ENCODE data around the gene TMEM156. TPM values are rescaled to one million over a fixed set of nuclear protein-coding genes. Genes with fewer than 3 reads are reported as not detected.
"Not testable (repeated sequence)": the region's sequence is repeated elsewhere in the genome, so short reads cannot be mapped to it uniquely, and the experiment has no call there.

Gene TMEM156
- total and polyA plus RNA-seq, 5 donors: 0.12 to 0.14 TPM; not detected in 3

DNA sequence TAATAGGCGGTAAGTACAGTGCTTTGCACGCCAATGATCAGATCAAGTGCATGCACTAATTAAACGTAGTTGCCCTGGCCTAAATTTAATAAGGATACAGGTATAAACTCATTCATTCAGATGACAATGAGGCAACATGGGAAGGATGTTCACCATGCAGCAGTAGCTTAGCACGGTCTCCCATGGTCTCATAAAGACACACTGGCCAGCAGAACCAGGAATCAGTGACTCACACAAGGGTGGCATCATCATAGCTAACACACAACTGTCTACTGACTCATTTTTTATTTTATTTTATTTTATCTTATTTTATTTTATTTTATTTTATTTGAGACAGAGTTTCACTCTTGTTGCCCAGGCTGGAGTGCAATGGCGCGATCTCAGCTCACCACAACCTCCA, 42.7 kb downstream of the TMEM156 start:
- ATAC-seq (no peak), DNase-seq (no peak)
- H3K4me3 ChIP-seq (ENCODE audit: low read length): no peak overlapping the region
- H3K27me3 ChIP-seq (ENCODE audit: control insufficient read depth, insufficient read depth): no peaks in the 10 kb centered on the region
- no peaks in the 10 kb centered on the region for H3K4me1 ChIP-seq (ENCODE audit: control insufficient read depth, insufficient read depth, low read length)
- no peak overlapping the region for H3K27ac ChIP-seq (ENCODE audit: low read length)
- intact Hi-C loops (cut with DNase I): no loop called here
- no peaks in the 10 kb centered on the region for H3K9me3 ChIP-seq (ENCODE audit: control insufficient read depth, low read length)
- WGBS: 94% methylated on average over 6 of the region's 6 CpGs

DNA sequence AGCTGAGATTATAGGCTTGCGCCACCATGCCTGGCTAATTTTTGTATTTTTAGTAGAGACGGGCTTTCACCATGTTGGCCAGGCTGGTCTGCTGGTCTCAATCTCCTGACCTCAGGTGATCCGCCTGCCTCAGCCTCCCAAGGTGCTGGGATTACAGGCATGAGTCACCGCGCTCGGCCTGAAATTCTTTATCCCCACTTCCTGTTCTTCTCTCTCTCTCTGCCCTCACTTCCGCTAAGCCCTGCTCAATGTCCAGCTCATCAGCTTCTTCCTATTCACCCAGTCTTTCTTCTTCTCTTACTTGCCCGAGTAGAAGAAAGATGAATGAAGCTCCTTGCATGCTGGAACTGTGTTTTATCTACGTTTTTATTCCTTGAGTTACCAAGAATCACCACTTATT, 43.9 kb downstream of the TMEM156 start:
- H3K9me3 ChIP-seq (ENCODE audit: control insufficient read depth, low read length); H3K4me1 ChIP-seq (ENCODE audit: control insufficient read depth, insufficient read depth, low read length); intact Hi-C loops (cut with DNase I); H3K27me3 ChIP-seq (ENCODE audit: control insufficient read depth, insufficient read depth); H3K27ac ChIP-seq (ENCODE audit: low read length); H3K4me3 ChIP-seq (ENCODE audit: low read length); DNase-seq; ATAC-seq: not testable (repeated sequence)
- WGBS: 89% methylated on average over 9 of the region's 9 CpGs

DNA sequence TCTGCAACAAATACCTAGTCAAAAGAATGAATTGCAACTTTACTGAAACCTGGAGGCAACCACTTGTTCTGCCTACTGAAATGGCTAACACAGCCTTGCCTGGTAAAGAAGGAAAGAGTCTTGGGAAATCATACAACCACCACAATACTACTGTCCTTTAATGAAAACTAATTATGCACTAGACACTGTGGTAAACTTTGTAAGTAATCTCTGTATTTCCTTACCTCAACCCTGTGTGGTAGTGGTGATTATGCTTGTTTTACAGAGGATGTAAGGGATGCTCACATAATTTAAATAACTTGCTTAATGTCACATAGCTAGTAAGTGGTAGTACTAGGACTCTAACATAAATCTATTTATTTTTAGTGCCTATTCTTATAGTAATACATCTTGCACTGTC, 44.7 kb downstream of the TMEM156 start:
- DNase-seq (no peak), ATAC-seq (no peak)
- intact Hi-C loops (cut with DNase I): no loop called here
- no peaks in the 10 kb centered on the region for H3K4me1 ChIP-seq (ENCODE audit: control insufficient read depth, insufficient read depth, low read length)
- no peak overlapping the region for H3K4me3 ChIP-seq (ENCODE audit: low read length)
- H3K27ac ChIP-seq (ENCODE audit: low read length): no peak overlapping the region
- H3K27me3 ChIP-seq (ENCODE audit: control insufficient read depth, insufficient read depth): no peaks in the 10 kb centered on the region
- H3K9me3 ChIP-seq (ENCODE audit: control insufficient read depth, low read length): no peaks in the 10 kb centered on the region

DNA sequence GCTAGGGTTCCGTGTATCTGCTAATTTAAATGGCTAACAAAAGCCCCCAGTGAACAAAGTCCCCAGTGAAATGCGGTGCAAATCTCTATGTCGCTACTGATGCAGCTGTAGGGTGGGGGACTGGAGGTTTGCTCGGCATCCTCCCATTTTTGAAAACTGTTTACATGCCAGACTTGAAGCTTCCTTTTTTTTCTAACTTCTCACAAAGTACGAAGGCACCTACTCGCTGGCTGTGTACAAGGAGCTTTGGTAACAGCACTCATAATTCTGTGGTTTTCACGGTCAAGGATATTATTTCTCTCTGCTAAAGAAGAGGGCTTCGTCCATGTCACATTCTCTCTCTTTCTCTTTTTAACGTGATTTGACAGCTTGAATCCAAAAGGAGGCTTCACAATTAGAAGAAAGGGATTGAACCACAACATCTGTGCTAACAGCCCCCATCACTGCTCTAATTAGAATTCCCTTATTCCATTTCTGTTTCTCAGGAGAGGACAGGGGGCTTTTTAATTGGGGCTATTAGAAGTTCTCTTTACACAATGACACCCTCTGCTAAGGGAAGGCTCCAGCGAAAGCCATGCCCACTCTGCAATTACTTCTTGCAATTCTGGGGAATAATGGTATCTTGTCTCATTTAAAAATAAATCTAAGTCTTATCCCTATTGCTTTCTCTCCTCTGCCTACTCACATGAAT, 46.7 kb downstream of the TMEM156 start:
- no peak for DNase-seq
- H3K27me3 ChIP-seq (ENCODE audit: control insufficient read depth, insufficient read depth): no peaks in the 10 kb centered on the region
- intact Hi-C loops (cut with DNase I): no loop called here
- H3K27ac ChIP-seq (ENCODE audit: low read length): no peak overlapping the region
- WGBS: 77% methylated on average over 10 of the region's 10 CpGs
- no peaks in the 10 kb centered on the region for H3K4me1 ChIP-seq (ENCODE audit: control insufficient read depth, insufficient read depth, low read length)
- no peaks in the 10 kb centered on the region for H3K9me3 ChIP-seq (ENCODE audit: control insufficient read depth, low read length)
- ATAC-seq: no peak
- no peak overlapping the region for H3K4me3 ChIP-seq (ENCODE audit: low read length)

DNA sequence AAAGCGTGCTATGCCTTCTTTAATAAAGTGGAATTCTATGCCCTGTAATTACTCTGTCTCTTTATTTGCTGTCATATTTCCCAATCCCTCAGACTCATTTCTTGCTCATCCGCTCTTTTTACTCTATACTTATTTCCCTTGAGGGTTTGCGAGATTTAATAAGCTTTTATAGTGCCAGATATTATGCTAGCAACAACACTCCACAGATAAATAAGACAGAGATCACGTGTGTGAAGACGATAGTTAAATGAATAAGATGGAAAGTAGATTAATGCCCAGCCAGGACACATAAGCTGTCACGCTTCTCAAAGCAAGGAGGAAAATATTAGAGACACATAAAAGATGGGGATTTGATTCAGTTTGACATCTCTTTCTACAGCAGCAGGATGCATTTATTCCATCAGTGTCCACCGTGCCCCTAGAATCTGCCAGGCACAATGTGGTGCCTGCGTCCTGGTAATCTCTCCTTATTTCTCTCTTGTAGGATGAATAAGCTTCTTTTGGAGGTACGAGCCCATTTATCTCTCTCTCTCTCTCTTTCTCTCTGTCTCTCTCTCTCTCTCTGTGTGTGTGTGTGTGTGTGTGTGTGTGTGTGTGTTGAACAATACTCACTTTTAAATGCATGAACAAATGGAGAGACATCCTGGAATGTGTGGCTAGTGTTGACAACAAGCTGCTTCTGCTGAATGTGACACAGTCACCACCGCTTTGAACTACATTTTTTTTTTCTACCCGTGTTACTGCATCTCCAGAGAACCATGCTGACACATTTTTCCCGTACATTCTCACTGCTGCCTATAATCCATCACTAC, 48.2 kb downstream of the TMEM156 start:
- Histone ChIP-seq H3K4me1 (ENCODE audit: control insufficient read depth, insufficient read depth, low read length) (no peaks in the 10 kb centered on the region), H3K4me3 (ENCODE audit: low read length) (no peak overlapping the region), H3K9me3 (ENCODE audit: control insufficient read depth, low read length) (no peaks in the 10 kb centered on the region), H3K27ac (ENCODE audit: low read length) (no peak overlapping the region), H3K27me3 (ENCODE audit: control insufficient read depth, insufficient read depth) (no peaks in the 10 kb centered on the region)
- intact Hi-C loops (cut with DNase I): no loop called here
- no peak for ATAC-seq
- 53% methylated on average over 12 of the region's 12 CpGs for WGBS
- DNase-seq: no peak

DNA sequence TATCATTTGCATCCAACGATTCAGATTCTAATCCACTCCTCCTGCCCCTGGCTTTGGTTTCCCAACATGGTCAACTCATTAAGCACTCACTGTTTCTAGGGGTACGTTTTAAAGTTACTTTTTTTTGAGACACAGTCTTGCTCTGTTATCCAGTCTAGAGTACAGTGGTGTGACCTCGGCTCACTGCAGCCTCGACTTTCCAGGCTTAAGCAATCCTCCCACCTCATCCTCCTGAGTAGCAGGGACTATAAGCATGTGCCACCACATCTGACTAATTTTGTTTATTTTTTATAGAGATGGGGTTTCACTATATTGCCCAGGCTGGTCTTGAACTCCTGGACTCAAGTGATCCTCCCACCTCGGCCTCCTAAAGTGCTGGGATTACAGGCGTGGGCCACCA, 48.9 kb downstream of the TMEM156 start:
- no peak overlapping the region for H3K4me3 ChIP-seq (ENCODE audit: low read length)
- WGBS: 87% methylated on average over 6 of the region's 6 CpGs
- intact Hi-C loops (cut with DNase I): no loop called here
- DNase-seq (no peak), ATAC-seq (no peak)
- H3K9me3 ChIP-seq (ENCODE audit: control insufficient read depth, low read length): no peaks in the 10 kb centered on the region
- H3K4me1 ChIP-seq (ENCODE audit: control insufficient read depth, insufficient read depth, low read length): no peaks in the 10 kb centered on the region
- no peak overlapping the region for H3K27ac ChIP-seq (ENCODE audit: low read length)
- no peaks in the 10 kb centered on the region for H3K27me3 ChIP-seq (ENCODE audit: control insufficient read depth, insufficient read depth)

GRCh38 chr4:38982361-38983095, 49.7 kb downstream of the TMEM156 start:
- no peaks in the 10 kb centered on the region for H3K27me3 ChIP-seq (ENCODE audit: control insufficient read depth, insufficient read depth)
- no peaks in the 10 kb centered on the region for H3K4me1 ChIP-seq (ENCODE audit: control insufficient read depth, insufficient read depth, low read length)
- H3K27ac ChIP-seq (ENCODE audit: low read length): no peak overlapping the region
- intact Hi-C loops (cut with DNase I): no loop called here
- H3K9me3 ChIP-seq (ENCODE audit: control insufficient read depth, low read length): no peaks in the 10 kb centered on the region
- WGBS: 75% methylated on average over 5 of the region's 5 CpGs
- no peak overlapping the region for H3K4me3 ChIP-seq (ENCODE audit: low read length)
- no peak for DNase-seq
- ATAC-seq: no peak

GRCh38 chr4:38980903-38981676, 51.1 kb downstream of the TMEM156 start:
- intact Hi-C loops (cut with DNase I): no loop called here
- Histone ChIP-seq H3K27me3 (ENCODE audit: control insufficient read depth, insufficient read depth) (no peaks in the 10 kb centered on the region), H3K27ac (ENCODE audit: low read length) (no peak overlapping the region), H3K9me3 (ENCODE audit: control insufficient read depth, low read length) (no peaks in the 10 kb centered on the region), H3K4me1 (ENCODE audit: control insufficient read depth, insufficient read depth, low read length) (no peaks in the 10 kb centered on the region), H3K4me3 (ENCODE audit: low read length) (no peak overlapping the region)
- DNase-seq: no peak
- 77% methylated on average over 7 of the region's 7 CpGs for WGBS
- ATAC-seq: no peak

- H3K9me3 ChIP-seq (ENCODE audit: control insufficient read depth, low read length): no peaks in the 10 kb centered on the region
- no peak for DNase-seq
- H3K4me3 ChIP-seq (ENCODE audit: low read length): no peak overlapping the region
- no peaks in the 10 kb centered on the region for H3K27me3 ChIP-seq (ENCODE audit: control insufficient read depth, insufficient read depth)
- WGBS: 76% methylated on average over 3 of the region's 3 CpGs
- intact Hi-C loops (cut with DNase I): no loop called here
- ATAC-seq: no peak
- no peak overlapping the region for H3K27ac ChIP-seq (ENCODE audit: low read length)
- no peaks in the 10 kb centered on the region for H3K4me1 ChIP-seq (ENCODE audit: control insufficient read depth, insufficient read depth, low read length)
Observed at GRCh38 chr4:38979511-38980230, 52.5 kb downstream of the TMEM156 start.

- ATAC-seq (no peak), DNase-seq (no peak)
- Histone ChIP-seq H3K4me1 (ENCODE audit: control insufficient read depth, insufficient read depth, low read length) (no peaks in the 10 kb centered on the region), H3K4me3 (ENCODE audit: low read length) (no peak overlapping the region), H3K27ac (ENCODE audit: low read length) (no peak overlapping the region), H3K27me3 (ENCODE audit: control insufficient read depth, insufficient read depth) (no peaks in the 10 kb centered on the region), H3K9me3 (ENCODE audit: control insufficient read depth, low read length) (no peaks in the 10 kb centered on the region)
- WGBS: 90% methylated on average over 4 of the region's 4 CpGs
- intact Hi-C loops (cut with DNase I): no loop called here
Observed at GRCh38 chr4:38979081-38979480, 53.1 kb downstream of the TMEM156 start.

All from right cardiac atrium (tissue), 5 donors.